HepG2 (cell line): Measurements from ENCODE around the gene PLB1. TPM values are rescaled to one million over a fixed set of nuclear protein-coding genes. Genes with fewer than 3 reads are reported as not detected.

Experiments used
- ATAC-seq: fragments of 200-7000 bp; cut with Tn5 transposase; 3 replicates; pipeline ENCODE4 v1.9.1; 2020; ENCODE audit warnings: mild to moderate bottlenecking, moderate library complexity
- BruUV-seq: library from RNA; stranded (reverse); fragments of 400-500 nt; replicated peaks from 2 replicates; lab custom pipeline; 2021; lab: Mats Ljungman, UMichigan
- CTCF ChIA-PET: fragments of 300-600 bp; formaldehyde crosslinking; extraction: SDS; loops from one replicate; lab custom pipeline; 2021; ENCODE audit warnings: low total read pairs, inconsistent platforms, low intra/inter-chr PET ratio; lab: Yijun Ruan, JAX
- POLR2A ChIA-PET: fragments of 350-600 bp; sonication (Branson Sonifier 250); formaldehyde crosslinking; loops from one replicate; lab custom pipeline; 2020; ENCODE audit warnings: antibody characterized with exemption, inconsistent platforms; lab: Yijun Ruan, JAX
- DNase-seq: peaks from one replicate; pipeline ENCODE4 v3.0.0-alpha.2; 2015; ENCODE audit warnings: low spot score
- FAIRE-seq: peaks from 3 replicates; lab custom pipeline; 2011; peaks lifted over from hg19 to GRCh38; lab: Jason Lieb, UNC
- H2AFZ ChIP-seq: one replicate; pipeline ENCODE4 v1.6.1; 2011; ENCODE audit warnings: low read length, inconsistent platforms
- H3K27ac ChIP-seq: fragments of 300-600 bp; 3 replicates; pipeline ENCODE4 v1.8.0; 2011; ENCODE audit warnings: mixed run types, mild to moderate bottlenecking, mixed read lengths, low read length, inconsistent platforms; ENCODE audit not compliant: insufficient read depth; ENCODE audit errors: extremely low read length
- H3K27me3 ChIP-seq, 2 experiments: fragments of 200-600 bp in 1 of 2; 2 replicates in 1 of 2; 3 replicates in 1 of 2; pipeline versions ENCODE4 v1.6.0 to v1.8.0; 2011; ENCODE audit warnings: low read length in 2 of 2, mild to moderate bottlenecking in 2 of 2, moderate library complexity in 2 of 2, inconsistent platforms in 1 of 2; ENCODE audit not compliant: insufficient read depth in 2 of 2, control insufficient read depth in 1 of 2
- H3K36me3 ChIP-seq, 2 experiments: fragments of 200-600 bp in 1 of 2; replicated peaks in 1 of 2; 2 replicates in 1 of 2; 3 replicates in 1 of 2; pipeline versions ENCODE4 v1.5.1 to v1.8.0; 2011; ENCODE audit warnings: low read length in 2 of 2, inconsistent platforms in 1 of 2; ENCODE audit not compliant: insufficient read depth in 2 of 2, control insufficient read depth in 1 of 2
- H3K4me1 ChIP-seq: 2 replicates; pipeline ENCODE4 v1.5.1; 2012; ENCODE audit warnings: low read length, inconsistent platforms; ENCODE audit not compliant: insufficient read depth
- H3K4me2 ChIP-seq: 2 replicates; pipeline ENCODE4 v1.6.0; 2011; ENCODE audit warnings: low read depth, low read length, inconsistent platforms
- H3K4me3 ChIP-seq, 3 experiments: fragments of 200-600 bp in 1 of 3; sonication (generic), shearing (Covaris generic) in 1 of 3; replicated peaks in 1 of 3; 2 replicates each; pipeline ENCODE4 v1.5.1; 2011 to 2016; ENCODE audit warnings: low read length in 3 of 3, inconsistent platforms in 2 of 3, low read depth in 2 of 3, mild to moderate bottlenecking in 2 of 3, control low read depth in 1 of 3, mixed read lengths in 1 of 3; ENCODE audit not compliant: insufficient read depth in 1 of 3
- H3K79me2 ChIP-seq: one replicate; pipeline ENCODE4 v1.6.1; 2011; ENCODE audit warnings: low read length, inconsistent platforms; ENCODE audit not compliant: insufficient read depth
- H3K9ac ChIP-seq: 2 replicates; pipeline ENCODE4 v1.6.0; 2011; ENCODE audit warnings: mild to moderate bottlenecking, low read depth, low read length, inconsistent platforms; ENCODE audit not compliant: insufficient read depth
- H3K9me3 ChIP-seq: 2 replicates; pipeline ENCODE4 v1.5.1; 2012; ENCODE audit warnings: mild to moderate bottlenecking, low read length
- H4K20me1 ChIP-seq: 2 replicates; pipeline ENCODE4 v1.6.0; 2011; ENCODE audit warnings: inconsistent platforms, mild to moderate bottlenecking, low read length, moderate library complexity; ENCODE audit not compliant: insufficient read depth
- CBX2 ChIP-seq, 2 experiments: fragments of 200-600 bp in 1 of 2; sonication (generic); formaldehyde crosslinking in 1 of 2; IDR thresholded peaks; 2 replicates each; pipeline versions ENCODE4 v1.7.0 to v1.8.1; 2018 to 2022; ENCODE audit warnings: low read depth in 2 of 2, low read length in 1 of 2, mild to moderate bottlenecking in 1 of 2, missing genetic modification reagents in 1 of 2
- DZIP1 ChIP-seq: sonication (generic); formaldehyde crosslinking; IDR thresholded peaks from 2 replicates; pipeline ENCODE4 v1.5.0; 2020; ENCODE audit warnings: mild to moderate bottlenecking, missing genetic modification reagents
- ESRRA ChIP-seq: sonication (generic); formaldehyde crosslinking; IDR thresholded peaks from 2 replicates; pipeline ENCODE4 v1.5.1; 2020; ENCODE audit warnings: mild to moderate bottlenecking, low read depth, missing genetic modification reagents
- HBP1 ChIP-seq: IDR thresholded peaks from 2 replicates; pipeline ENCODE4 v1.6.1; 2016; ENCODE audit warnings: low read depth, control low read depth
- MYNN ChIP-seq: sonication (generic); formaldehyde crosslinking; IDR thresholded peaks from 2 replicates; pipeline ENCODE4 v1.4.0; 2020; ENCODE audit warnings: mild to moderate bottlenecking, low read depth, missing genetic modification reagents
- PRDM10 ChIP-seq: sonication (generic); formaldehyde crosslinking; IDR thresholded peaks from 2 replicates; pipeline ENCODE4 v1.4.0; 2020; ENCODE audit warnings: low read depth, missing genetic modification reagents
- RAD51 ChIP-seq: fragments of 450-650 bp; IDR thresholded peaks from 2 replicates; pipeline ENCODE4 v1.6.1; 2016; ENCODE audit warnings: borderline replicate concordance
- RXRA ChIP-seq: sonication (generic); formaldehyde crosslinking; IDR thresholded peaks from 2 replicates; pipeline ENCODE4 v1.5.1; 2020; ENCODE audit warnings: missing genetic modification reagents
- STAG1 ChIP-seq: sonication (generic); formaldehyde crosslinking; IDR thresholded peaks from 2 replicates; pipeline ENCODE4 v1.4.0; 2020; ENCODE audit warnings: missing genetic modification reagents
- ZNF263 ChIP-seq: sonication (generic); formaldehyde crosslinking; IDR thresholded peaks from 2 replicates; pipeline ENCODE4 v1.4.0; 2020; ENCODE audit warnings: missing genetic modification reagents
- ZNF501 ChIP-seq: sonication (generic); formaldehyde crosslinking; IDR thresholded peaks from 2 replicates; pipeline ENCODE4 v1.5.1; 2020; ENCODE audit warnings: mild to moderate bottlenecking, moderate library complexity, missing genetic modification reagents
- ZNF839 ChIP-seq: sonication (generic); formaldehyde crosslinking; IDR thresholded peaks from 2 replicates; pipeline ENCODE4 v1.4.0; 2020; ENCODE audit warnings: missing genetic modification reagents, mild to moderate bottlenecking, borderline replicate concordance
- WGBS: methylation state at CpG from one replicate; pipeline ENCODE4 v1.1.6; 2017; ENCODE audit warnings: low lambda C conversion rate; 5-methylcytosine and 5-hydroxymethylcytosine counted together
- in situ Hi-C: cut with HindIII; loops from 2 replicates; pipeline ENCODE4 v1.10.0; 2017; ENCODE audit warnings: low pct_unique_long_range_greater_than_20kb; ENCODE audit not compliant: extremely low pct_ligation_motif_present
- intact Hi-C: fragments of 100-400 bp; cut with micrococcal nuclease; formaldehyde crosslinking; loops from one replicate; pipeline ENCODE4 v1.10.0; 2022; ENCODE audit not compliant: unreplicated experiment
- polyA plus RNA-seq, 8 experiments: library from polyadenylated mRNA; depleted of rRNA in 3 of 8; stranded (reverse) in 7 of 8; unstranded in 1 of 8; fragments of >200 nt; fragmentation: Illumina TruSeq in 4 of 8; extraction: Trizol in 4 of 8; gene quantifications; 2 replicates each; pipeline versions ENCODE4 v1.2.1 to v1.2.3, GENCODE V29; 2011 to 2016; ENCODE audit warnings: low read depth in 4 of 8, missing spikeins in 1 of 8, mixed read lengths in 1 of 8; ENCODE audit not compliant: insufficient read depth in 1 of 8
- total RNA-seq, 5 experiments: library from RNA; depleted of rRNA; stranded (reverse); fragments of >200 nt; fragmentation: Illumina TruSeq; extraction: Trizol; gene quantifications; 2 replicates each; pipeline ENCODE4 v1.2.3, GENCODE V29; 2016; ENCODE audit warnings: low read depth in 1 of 5

Gene PLB1
- total and polyA plus RNA-seq, 2 of the 13 experiments (the other 11 are each of a cell fraction or from before 2014, with no cell fraction given): 0.20 to 1.8 TPM

DNA sequence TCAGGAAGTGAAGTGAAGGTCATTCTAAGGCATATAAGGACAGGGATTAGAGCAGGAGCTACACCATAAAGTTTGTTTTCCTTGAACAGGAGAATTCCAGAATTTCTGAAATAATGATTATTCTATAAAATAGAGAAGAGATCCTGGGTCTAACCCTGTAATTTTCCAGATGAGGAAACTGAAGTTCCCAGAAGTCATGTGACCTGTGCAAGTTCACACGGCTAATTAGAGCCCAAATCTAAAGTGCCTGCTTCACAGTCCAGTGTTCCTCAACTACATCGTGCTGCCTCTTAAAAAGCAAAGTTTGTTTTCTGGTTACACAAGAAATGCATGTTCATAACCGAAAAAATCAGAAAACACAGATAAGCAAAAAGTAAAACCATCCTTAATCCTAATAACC is 34.9 kb downstream of the PLB1 start (continued):
- TF ChIP-seq ESRRA: no peak
- no peak for TF ChIP-seq RXRA
- no peak for TF ChIP-seq STAG1 (CRISPR knock-in tag)
- no peak for TF ChIP-seq PRDM10 (CRISPR knock-in tag)
- no peak for TF ChIP-seq MYNN (CRISPR knock-in tag)
- no peak for TF ChIP-seq ZNF839 (CRISPR knock-in tag)

DNA sequence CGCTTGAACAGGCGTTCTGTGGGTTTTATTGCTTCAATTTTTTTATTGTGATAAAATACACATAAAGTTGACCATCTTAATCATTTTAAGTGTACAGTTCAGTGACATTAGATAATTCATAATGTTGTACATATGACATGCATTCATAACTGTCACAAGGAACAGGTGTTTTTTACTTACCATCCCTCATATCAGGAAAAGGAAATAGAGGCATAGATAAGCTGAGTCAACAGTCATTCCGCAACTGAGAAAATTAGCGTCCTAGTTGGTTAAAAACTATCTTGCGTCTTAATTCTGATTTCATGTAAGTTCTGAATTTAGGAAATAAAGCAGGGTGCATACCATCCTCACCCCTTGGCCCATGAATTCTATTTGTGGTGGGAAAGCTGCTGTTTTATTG is 36.5 kb downstream of the PLB1 start:
- BruUV-seq: no TSS peak
- POLR2A ChIA-PET: no interaction called here
- FAIRE-seq: no peak

More for the DNA sequence above, 36.5 kb downstream of the PLB1 start:
- no peaks in the 10 kb centered on the region for H3K4me1 ChIP-seq
- in situ Hi-C loops: no loop called here
- H2AFZ ChIP-seq: no peak overlapping the region
- no peak overlapping the region for H3K27ac ChIP-seq
- no peaks in the 10 kb centered on the region for H3K79me2 ChIP-seq
- CTCF ChIA-PET: no interaction called here
- no peak overlapping the region for H3K9ac ChIP-seq
- peaks cover 0 to 31% of the 10 kb centered on the region in 2 experiments; a peak in 3 of 5 replicates for H3K27me3 ChIP-seq
- DNase-seq (no peak), ATAC-seq (no peak)
- TF ChIP-seq ZNF501 (no peak), CBX2 (IDR thresholded peaks at IDR 0.05; ENCODE audit: low read depth, low read length) (no peak), CBX2 (CRISPR knock-in tag; IDR thresholded peaks at IDR 0.05; ENCODE audit: low read depth) (no peak), HBP1 (CRISPR knock-in tag) (no peak), RAD51 (no peak), DZIP1 (CRISPR knock-in tag) (no peak), ZNF263 (CRISPR knock-in tag) (no peak)
- H4K20me1 ChIP-seq: no peaks in the 10 kb centered on the region
- no peak overlapping the region for H3K4me2 ChIP-seq
- no peak overlapping the region for H3K4me3 ChIP-seq
- no peaks in the 10 kb centered on the region for H3K9me3 ChIP-seq
- intact Hi-C loops: no loop called here
- H3K36me3 ChIP-seq: no peaks in the 10 kb centered on the region
- WGBS: 32% methylated on average over 5 of the region's 5 CpGs
